GM18502 (cell line): ENCODE measurements around the gene SCRN1.
"Not testable (repeated sequence)": the region's sequence is repeated elsewhere in the genome, so short reads cannot be mapped to it uniquely, and the experiment has no call there.

Source experiments
- ATAC-seq: cut with Tn5 transposase; IDR thresholded peaks from one replicate; pipeline ENCODE4 v1.9.1; 2021; ENCODE audit warnings: mild to moderate bottlenecking; ENCODE audit not compliant: unreplicated experiment, poor library complexity

SCRN1 gene

DNA sequence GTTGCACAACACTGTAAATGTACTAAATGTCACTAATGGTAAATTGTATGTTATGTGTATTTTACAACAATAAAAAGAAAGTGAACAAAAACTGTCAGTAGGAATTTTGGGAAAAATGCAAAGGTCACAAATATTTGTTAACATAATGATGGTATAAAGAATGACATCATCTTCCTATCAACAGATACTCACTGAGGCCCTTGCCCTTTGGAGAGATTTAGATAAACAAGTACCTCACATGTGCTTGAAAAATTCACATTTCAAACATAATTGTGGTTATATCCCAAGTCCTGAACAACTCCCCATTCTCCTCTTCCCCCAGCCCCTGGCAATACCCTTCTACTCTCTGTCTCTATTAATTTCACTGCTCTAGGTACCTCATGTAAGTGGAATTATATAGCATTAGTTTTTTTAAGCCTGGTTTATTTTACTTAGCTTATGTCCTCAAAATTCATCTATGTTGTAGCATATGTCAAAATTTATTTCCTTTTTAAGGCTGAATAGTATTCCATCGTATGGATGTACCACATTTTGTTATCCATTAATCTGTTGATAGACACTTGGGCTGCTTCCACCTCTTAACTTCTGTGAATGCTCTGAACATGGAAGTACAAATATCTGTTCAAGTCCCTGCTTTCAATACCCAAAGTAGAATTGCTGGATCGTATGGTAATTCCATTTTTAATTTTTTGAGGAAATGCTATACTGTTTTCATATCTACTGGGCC, 92.8 kb downstream of the SCRN1 start:
- ATAC-seq: no peak

DNA sequence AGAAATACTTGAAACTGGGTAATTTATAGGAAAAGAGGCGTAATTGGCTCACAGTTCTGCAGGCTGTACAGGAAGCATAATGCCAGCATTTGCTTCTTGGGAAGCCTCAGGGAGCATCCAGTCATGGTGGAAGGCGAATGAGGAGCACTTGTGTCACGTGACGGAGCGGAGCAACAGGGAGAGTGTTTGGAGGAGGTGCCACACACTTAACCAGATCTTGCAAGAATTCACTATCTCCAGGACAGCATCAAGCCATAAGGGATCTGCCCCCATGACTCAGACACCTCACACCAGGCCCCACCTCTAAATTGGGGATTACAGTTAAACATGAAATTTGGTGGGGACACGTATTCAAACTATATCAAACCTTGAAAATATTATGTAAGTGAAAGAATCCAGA, 94.0 kb downstream of the SCRN1 start:
- no peak for ATAC-seq

DNA sequence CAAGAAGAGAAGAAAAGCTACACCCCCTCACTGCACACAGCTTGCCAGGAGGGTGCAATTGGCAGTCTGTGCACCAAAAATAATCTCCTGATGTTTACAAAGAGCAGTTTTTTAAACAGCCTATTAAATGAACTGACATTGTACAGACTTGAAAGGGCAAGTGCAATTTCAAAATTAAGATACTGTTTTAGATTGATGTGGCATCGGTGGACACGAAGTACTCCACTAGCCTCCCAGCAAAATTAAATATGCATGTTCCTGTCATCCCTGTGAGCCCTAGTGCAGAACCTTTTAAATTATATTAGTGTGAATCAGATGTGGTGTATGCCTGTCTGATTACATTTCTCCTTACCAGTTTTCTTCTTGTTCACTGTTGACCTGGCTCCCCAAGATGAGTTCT, 95.3 kb downstream of the SCRN1 start:
- no peak for ATAC-seq

DNA sequence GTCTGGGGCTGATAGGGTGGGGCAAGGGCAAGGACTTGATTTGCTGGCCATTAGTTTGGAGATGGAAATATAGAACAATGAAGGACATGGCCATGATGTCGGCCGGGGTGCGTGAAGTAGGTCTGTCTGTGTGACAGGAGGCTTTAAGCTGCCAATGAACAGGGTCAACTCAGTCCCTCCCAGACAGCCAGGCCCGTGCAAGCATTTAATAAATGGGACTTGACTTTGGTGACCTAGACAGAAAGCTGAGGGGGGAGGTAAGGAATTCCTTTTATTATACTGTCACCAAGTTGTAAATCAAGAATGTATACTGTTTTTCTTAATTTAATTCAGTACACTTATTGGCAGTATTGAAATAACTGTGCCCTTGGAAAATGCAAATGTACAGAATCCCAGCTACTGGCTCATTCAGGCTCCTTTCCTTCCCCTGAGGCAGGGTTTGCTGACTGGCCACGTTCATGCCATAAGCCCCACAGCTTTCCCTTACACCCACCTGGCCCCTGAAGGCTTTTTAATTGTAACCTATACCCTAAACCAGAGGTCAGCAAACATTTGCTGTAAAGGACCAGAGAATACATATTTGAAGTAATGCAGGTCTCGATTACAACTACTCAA, 96.1 kb downstream of the SCRN1 start:
- ATAC-seq: no peak

DNA sequence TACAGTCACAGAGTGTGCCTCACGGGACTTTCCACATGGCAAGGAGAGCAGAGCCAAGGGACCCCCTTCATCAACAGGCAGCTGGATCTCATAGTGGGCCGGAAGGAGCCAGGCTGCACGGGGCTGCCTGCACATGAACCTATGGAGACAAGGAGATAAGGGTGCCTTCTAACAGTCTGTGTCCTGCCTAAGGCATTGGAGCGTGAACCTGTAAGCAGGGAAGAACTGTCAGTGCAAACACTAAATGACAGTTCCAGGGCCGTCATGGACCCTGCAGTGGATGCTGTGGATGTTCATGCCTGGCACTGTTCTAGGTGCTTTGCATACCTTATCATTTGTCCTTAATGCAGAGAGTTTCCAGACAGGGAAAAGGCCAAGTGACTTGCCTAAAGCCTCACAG, 97.4 kb downstream of the SCRN1 start:
- no peak for ATAC-seq

DNA sequence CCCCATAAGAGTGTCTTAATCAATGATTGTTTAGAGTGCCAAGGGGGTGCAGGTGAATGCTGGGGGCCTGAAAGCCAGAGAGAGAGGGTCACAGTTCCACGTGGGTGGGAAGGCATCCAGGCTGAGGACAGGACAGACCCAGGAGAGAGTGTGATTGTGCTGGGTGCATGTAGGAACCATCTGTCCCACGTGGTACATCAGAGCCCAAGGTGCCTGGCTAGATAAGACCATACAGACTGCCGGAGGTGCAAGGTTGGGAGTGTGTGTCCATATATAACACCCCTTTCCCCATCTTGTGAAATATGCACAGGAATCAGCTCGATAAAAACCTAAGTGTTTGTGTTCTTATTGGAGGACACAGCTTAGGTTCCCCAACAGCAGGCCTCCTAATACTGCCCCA, 97.8 kb downstream of the SCRN1 start:
- ATAC-seq: no peak

DNA sequence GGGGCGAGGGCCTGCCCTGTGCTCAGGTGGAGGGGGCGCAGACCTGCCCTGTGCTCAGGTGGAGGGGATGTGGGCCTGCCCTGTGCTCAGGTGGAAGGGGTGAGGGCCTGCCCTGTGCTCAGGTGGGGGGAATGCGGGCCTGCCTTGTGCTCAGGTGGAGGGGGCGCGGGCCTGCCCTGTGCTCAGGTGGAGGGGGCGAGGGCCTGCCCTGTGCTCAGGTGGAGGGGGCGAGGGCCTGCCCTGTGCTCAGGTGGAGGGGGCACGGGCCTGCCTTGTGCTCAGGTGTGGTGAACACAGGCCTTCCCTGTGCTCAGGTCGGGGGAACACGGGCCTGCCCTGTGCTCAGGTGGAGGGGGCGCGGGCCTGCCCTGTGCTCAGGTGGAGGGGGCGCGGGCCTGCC, 98.8 kb downstream of the SCRN1 start:
- not testable (repeated sequence) for ATAC-seq

DNA sequence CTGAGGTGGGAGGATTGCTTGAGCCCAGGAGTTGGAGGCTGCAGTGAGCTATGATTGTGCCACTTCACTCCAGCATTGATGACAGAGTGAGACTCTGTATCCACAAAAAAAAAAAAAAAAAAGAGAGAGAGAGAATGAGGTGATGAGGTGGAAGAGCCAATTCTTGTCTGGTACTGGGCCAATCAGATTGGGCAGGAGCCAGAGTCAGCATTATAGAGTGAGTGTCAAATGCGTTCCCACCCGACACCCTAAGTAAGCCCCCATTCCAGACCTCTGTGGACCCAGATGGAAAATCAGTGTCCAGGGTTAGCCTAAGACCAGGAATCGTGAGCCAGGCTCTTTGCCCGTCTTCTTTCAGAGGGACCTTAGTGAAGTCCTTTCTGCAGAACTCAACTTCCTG, 99.3 kb downstream of the SCRN1 start:
- no peak for ATAC-seq

DNA sequence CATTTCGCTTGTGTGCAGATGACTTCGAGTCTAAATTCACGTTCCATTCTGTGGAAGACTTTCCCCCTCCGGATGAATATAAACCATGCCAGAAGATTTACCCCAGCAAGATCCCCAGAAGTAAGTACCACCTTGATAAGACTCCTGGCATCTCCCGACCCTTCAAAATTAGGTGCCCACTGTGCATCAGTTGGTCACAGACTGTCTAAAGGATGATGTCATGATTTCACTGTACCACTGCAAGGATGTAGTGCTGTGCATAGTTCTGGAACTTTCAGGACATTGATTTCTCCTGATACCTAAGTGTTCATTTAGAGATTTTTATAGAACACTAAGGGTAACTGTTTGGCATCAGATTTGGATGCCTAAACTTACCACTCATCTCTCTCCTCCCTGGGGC, 100.3 kb downstream of the SCRN1 start:
- ATAC-seq: no peak

DNA sequence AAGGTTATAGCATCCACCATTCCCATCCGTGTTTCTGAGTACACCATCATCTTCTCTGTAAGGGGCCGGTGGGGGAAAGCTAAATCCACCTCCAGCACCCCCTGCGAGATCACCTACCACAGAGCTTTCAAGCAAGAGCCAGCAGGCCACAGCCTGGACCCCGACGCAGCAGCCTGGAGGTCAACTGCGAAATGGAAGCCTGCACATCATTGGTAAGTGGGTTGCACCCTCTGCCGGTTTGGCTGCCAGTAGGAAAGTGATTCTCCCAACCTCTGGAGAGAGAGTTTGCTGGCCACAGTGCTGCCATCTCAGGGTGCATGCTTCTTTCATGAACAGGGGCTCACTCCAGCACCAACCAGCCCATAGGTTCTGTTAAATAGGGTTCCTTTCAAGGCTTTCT, 101.6 kb downstream of the SCRN1 start:
- no peak for ATAC-seq

DNA sequence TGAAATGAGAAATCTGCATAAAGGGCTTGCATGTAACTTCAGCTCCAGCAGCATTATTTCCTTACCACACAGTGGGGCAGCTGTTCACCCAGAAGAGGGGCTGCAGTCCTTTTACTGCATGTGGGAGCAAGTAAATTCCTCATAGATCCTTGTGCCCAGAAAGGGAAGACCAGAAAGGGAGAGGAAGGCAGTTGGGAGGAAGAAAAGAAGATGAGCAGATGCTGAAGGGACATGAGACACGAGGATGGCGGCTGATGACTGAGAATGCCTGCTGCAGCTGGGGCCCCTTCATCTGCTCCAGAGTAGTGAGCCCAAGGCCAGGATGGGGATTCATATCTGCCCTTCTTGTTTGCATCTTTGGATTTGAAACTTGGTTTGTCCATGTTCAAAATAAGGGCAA, 102.8 kb downstream of the SCRN1 start:
- ATAC-seq: no peak

DNA sequence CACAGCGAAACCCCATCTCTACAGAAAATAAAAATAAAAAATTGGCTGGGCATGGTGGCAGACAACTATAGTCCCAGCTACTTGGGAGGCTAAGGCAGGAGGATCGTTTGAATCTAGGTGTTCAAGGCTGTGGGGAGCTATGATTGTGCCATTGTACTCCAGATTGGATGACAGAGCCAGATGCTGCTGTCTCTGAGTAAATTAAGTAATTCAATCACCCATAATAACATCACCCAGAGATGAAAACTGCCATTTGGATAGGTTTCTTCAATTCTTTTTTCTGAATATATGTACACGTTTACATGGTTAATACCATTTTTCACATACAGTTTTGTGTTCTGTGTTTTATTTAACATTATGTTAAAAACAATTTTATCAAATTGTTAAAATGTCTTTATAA, 104.0 kb downstream of the SCRN1 start:
- ATAC-seq: no peak

DNA sequence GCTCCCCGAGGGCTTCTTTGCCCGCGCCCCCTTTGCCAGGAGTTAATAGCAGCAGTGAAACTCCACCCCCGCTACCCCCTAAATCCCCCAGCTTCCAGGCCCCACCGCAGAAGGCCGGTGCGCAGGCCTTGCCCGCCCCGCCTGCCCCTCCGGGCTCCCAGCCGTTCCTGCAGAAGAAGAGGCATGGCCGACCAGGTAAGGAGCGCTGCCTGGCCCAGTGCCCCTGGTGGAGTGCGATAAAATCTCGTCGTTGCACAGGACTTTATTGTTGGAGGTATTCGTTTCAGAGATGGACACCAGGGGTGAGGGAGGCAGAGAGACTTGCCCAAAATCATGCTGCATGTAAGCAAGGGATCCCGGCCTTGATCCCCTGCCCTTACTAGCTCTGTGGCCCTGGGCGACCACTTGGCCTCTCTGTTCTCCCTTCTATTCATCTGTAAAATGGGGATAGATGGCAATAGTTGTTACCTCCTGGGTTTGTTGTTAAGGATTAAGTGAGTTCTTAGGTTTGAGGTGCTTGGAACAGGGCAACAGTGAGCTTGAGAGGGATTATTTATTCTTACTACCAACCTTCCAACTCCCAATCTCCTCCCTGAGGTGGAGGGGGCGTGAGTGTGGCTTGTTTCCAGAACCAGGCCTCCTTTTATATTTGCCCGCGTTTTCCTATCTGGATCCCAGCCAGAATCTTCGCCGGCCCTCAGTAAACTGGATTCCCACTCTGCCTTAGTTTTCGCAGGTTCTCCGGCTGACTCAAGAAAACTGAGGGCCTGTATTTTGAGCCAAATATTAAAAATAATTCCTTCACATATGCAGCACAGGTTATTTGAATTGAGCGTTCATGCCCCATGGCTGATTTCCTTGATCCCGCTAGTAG, 105.0 kb downstream of the SCRN1 start:
- ATAC-seq: no peak

DNA sequence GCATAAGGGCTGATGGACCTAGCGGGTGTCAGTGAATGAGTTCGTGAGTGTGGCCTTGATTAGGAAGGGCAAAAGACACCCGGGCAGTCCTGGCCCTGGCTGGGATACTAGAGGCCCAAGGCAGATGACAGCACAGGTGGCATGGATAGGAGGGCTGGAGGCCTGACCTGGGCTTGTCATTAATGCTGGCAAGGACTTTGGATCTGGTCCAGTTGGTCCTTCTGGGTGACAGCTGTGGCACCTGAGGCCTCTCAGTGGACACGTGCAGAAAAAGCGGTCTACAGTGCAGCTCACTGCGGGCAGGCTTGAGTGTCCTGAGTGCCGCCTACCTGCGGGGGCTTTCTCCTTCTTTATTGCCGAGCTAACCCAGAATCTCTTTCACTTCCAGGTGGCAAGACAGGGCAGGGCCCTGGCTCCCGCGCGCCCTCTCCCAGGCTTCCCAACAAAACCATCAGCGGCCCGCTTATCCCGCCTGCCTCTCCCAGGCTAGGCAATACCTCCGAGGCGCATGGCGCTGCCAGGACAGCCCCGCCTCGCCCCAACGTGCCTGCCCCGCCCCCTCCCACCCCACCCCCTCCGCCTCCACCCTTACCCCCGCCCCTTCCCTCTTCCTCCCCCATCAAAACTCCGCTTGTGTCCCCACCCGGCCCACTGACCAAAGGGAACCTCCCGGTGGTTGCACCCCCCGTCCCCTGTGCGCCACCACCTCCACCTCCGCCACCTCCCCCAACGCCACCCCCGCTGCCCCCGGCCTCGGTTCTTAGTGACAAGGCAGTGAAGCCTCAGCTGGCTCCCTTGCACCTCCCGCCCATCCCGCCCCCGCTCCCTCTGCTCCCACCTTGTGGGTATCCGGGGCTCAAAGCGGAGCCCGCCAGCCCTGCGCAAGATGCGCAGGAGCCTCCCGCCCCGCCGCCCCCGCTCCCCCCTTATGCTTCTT, 105.9 kb downstream of the SCRN1 start:
- ATAC-seq: no peak

DNA sequence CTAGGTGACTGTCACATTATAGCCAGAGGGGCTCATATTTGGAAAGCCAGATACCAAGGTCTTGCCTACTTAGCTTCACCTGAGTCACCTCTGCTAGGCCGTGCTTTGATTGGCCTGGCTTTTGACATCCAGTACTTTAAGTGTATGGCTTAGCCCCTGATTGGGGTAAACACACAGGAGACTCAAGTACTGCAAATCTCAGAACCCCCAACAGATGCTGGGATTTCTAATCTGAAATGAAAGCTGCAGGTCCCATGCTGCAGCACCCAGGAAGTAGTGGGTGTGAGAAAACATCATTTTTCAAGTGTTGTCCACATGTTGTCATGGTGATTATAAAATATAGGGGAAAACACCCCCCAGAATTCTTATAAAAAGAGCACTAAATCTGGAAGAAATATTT, 107.1 kb downstream of the SCRN1 start:
- no peak for ATAC-seq

DNA sequence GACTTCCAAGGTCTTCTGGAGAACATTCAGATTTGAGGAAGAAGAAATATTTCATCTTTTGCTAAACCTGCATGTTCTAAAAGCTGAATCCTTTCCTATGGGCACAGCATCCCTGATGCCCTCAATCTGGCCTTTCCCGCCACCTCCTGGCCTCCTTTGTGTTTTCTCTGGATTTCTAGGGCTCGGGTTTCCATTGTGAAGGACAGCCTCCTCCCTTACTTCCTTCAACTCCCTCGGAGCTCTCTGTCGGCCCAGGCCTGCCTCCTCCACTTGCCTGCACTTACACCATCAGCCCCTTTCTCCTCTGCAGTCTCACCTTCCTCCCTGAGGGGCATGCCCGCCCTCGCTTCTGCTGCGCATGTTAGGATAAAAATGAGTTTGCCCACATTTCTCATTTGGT, 107.9 kb downstream of the SCRN1 start:
- no peak for ATAC-seq

DNA sequence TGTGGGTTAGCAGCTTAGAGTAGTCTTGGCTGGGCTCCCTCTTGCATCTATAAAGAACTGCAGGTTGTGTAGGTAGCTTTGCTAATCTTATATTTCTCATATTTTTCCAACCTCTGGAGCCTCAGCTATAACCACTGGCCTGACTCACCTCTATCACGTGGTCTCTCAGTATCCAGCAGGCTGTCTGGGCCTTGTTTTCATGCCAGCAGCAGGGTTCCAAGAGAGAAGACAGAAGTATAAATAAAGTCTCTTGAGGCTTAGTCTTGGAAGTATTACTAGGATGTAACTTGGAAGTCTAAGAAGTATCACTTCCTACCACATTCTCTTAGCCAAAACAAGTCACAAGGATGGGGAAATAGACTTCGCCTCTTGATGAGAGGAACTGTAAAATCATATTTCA, 110.0 kb downstream of the SCRN1 start:
- ATAC-seq: no peak

DNA sequence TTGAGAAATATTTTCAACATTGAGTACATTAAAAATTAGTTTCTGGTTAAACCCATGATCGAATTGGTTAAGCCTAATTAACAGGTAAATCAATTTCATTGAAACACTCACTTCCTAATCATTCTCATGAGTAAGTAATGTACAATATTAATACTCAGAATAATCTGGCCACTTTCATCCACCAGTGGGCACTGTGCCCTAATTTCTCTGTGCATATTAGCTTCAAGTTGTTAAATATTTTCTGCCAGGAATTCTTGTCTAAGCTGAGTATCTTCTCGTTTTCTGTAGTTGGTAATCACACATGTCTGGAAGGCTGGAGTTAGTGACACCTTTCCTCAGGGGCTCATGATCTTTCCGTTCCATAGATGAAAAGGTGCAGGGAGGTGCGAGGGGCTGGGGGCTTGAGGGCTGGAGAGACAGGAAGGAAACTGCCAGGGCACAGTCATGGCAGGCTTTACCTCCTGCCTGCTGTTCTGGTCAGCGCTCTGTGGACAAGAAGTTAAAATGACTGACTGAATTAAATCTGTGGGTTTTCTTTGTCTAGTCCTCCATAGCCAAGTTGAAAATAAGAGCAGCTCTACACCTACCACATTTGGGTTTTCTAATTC, 111.4 kb downstream of the SCRN1 start:
- no peak for ATAC-seq

DNA sequence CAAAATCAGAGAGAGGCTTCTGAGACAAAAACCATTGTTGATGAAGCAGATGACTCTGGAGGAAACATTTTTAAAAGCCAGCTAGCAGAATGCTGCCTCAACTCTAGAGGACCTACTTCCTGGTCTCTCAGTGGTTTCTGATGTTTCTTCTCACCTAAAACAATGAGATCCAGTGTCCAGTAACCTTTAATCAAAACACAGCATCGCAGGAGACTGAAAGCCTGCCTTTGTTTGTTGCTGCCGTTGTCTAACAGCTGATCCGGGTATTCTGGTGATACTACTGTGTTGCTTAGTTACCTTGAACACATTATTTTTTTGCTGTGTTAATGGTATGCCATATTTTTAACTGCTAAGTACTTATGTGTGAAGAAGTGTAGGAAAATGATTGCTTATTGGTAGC, 112.4 kb downstream of the SCRN1 start:
- ATAC-seq: no peak

DNA sequence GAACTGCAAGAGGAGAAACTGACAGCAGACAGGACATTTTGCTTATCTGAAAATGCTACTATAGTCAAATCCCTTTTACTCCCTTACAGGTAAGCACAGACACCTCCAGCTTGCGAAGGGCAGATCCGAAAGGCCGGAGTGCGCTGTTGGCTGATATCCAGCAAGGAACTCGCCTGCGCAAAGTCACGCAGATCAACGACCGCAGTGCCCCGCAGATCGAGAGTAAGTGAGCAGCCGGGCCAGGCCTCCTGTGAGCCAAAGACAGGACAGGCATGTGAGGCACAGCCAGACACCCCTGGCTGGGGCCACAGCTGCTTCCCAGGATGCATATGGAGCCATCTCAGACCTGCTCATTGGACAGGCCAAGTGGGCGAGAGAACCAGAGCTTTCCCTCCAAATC, 113.9 kb downstream of the SCRN1 start:
- no peak for ATAC-seq
